GM21723 (cell line): ENCODE results near the gene PARVA.

Experiments
- ATAC-seq: cut with Tn5 transposase; IDR thresholded peaks from one replicate; pipeline ENCODE4 v1.9.1; 2021; ENCODE audit warnings: mild to moderate bottlenecking, moderate library complexity; ENCODE audit not compliant: unreplicated experiment

The PARVA gene

GRCh38 chr11:12456651-12457579 is 79.5 kb downstream of the PARVA start:
- ATAC-seq: no peak

GRCh38 chr11:12458042-12458441 is 80.7 kb downstream of the PARVA start:
- ATAC-seq: no peak

- ATAC-seq: no peak
These were observed 82.0 kb downstream of the PARVA start for GRCh38 chr11:12459374-12459773.

- no peak for ATAC-seq
These were observed 82.6 kb downstream of the PARVA start for GRCh38 chr11:12459865-12460444.

GRCh38 chr11:12460466-12460865 is 83.1 kb downstream of the PARVA start:
- no peak for ATAC-seq

DNA sequence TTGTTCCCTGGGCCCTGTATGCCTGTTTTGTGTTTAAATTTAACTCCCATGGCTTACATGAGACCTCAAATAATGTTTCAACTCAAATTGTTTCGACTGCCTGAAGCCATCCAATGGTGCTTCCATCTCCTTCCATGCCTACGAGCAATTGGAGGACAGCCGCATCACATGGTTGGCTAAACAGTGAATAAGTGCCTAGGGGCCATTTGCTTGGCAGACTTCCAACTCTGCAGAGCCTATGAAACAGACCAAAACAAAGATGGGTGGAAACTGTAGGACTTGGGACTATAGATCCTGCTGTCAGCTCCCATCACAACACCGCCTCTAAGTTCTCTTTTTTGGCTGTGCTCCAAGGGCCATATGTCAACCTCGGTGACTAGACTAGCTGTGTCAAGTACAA is 84.1 kb downstream of the PARVA start:
- no peak for ATAC-seq

DNA sequence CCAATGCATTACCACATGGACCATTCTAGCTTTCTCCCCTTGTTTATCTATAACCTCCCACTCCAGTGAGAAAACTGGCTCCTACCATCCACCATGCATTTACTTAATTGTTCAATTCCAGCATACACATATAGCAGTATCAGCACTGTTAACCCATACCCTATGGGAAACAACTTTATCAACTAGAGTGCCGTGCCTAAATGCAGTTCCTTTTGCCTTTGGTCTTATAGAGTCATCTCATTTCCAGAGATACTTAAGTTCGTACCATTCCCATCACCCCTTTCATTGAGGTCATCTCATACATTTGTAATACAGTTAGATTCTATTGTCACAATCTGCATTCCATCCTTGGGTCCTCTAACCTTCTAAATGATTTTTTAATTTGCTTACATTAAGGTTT is 86.9 kb downstream of the PARVA start:
- ATAC-seq: no peak

- ATAC-seq: no peak
These were observed 88.0 kb downstream of the PARVA start for GRCh38 chr11:12465332-12465731.

- ATAC-seq: no peak
These were observed 90.2 kb downstream of the PARVA start for GRCh38 chr11:12467610-12468009.

DNA sequence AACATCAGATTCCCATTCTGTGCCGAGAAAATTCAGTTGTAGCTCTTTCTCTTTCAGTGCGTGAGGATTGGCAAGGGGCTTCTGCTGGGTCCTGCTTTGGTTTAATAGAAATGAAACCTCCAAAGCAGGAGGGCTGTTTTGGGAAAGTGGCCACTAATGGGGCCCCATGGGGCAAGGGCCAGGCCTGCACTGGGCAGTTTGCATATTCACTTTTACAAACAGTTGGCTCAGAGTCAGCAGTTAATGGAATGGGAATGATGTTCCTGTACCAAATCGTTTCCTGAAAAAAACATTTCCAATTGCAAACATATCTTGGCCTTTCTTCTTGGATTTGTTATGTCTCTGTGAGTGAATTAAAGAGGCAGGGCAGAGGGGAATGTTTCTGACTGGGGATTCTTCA is 92.1 kb downstream of the PARVA start:
- ATAC-seq: no peak

GRCh38 chr11:12470236-12470635 is 92.9 kb downstream of the PARVA start:
- ATAC-seq: no peak

DNA sequence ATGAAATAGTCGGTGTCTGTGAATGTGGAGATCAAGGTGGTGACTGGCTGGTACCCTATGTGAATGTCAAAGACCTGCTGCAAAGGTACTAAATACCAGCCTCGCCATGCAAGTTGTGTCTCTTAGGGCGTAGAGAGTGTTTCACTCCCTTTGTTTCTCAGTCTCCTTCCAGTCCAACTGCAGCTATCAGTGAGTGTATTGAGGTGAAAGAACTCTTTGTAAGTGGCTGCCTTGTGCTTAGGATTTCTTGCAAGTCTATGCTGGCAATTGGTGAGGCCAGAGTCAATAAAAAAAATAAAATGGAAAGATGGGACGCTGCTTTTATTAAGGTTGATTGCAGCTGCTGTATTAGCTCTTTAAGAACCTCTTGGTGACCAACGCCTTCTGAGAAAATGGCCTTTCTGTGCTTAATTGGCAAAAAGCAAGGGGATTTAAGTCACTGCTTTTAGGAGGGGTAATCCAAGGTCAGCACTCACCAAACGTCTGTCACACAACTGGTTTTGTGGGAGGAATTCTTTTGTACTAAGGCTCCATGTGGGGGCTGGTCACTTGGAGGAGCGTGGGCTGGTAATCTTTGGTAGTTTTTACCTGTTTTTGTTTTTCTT is 95.1 kb downstream of the PARVA start:
- ATAC-seq: no peak

DNA sequence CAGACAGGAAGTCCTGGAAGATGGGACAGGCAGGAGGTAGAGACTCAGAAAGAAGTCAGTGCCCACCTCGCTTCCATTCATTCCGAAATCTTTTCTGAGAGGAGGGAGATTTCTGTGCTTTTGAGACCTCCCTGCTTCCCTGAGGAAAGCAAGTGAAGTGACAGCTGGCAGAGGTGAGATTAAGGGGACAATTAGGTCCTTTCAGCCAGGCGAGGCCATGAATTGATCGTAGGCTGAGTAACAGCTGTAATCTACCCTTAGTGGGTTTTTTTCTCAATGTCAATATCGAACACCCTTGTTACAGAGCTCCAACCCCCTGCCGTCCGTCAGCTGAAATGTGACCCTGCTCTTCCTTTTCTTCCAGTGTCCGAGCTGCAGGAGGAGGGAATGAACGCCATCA is 96.0 kb downstream of the PARVA start:
- no peak for ATAC-seq

DNA sequence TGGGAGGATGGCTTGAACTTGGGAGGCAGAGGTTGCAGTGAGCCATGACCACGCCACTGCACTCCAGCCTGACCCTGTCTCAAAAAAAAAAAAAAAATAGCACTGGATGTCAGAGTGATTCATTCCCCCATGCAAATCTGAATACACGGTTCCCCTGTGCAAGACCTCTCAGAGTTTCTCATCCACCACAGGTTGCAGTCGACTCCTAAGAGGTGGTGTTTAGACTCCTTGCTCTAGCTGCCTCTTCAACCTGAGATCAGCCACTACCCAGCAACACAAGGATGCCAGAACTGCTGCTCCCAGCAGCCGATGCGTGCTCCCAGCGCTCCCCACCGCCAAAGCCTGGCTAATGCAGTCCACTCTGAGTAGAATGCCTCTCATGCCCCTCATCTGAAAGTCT is 97.5 kb downstream of the PARVA start:
- ATAC-seq: no peak

GRCh38 chr11:12478743-12479142 is 101.4 kb downstream of the PARVA start:
- ATAC-seq: no peak

- ATAC-seq: no peak
These were observed 103.0 kb downstream of the PARVA start for GRCh38 chr11:12480401-12480800.

DNA sequence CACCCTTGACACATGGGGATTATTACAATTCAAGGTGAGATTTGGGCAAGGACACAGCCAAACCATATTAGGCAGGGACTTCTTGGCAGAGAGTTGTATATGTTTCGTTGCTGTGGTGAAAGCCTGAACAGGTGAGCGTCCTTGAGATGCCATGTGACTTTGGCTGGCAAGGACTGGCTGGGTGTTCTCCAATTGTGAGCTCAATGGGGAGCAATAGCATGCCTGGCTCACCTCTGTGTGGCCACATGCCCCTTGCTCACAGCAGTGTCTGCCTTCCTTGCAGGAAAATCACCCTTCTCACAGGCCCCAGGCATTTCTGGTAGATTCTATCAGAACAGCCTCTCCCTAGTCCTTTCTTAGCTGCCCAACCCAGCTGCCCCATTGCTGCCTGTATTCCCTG is 105.5 kb downstream of the PARVA start:
- no peak for ATAC-seq

DNA sequence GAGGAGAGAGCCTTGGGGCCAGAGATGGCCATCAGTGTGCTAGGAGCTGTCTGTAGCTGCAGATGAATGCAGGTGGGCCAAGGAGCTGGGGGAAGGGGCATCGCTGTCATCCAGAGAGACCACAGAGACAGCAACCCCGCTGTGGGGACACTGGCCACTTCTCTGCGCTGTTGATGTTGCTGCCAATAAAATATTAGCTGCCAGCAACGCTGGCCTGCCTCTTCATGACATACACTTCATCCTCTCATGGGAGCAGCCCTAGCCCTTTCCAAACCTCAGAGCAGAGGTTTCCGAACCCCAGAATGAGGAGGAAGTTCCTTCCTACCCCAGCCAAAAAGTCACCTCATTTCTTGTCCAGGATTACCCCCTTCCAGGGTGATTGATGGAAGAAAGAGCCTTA is 106.2 kb downstream of the PARVA start:
- ATAC-seq: no peak

- ATAC-seq: no peak
These were observed 108.0 kb downstream of the PARVA start for GRCh38 chr11:12485328-12485727.

GRCh38 chr11:12489246-12489772 is 111.9 kb downstream of the PARVA start:
- no peak for ATAC-seq

GRCh38 chr11:12494699-12495098 is 117.3 kb downstream of the PARVA start:
- ATAC-seq: no peak
